WTC11 (cell line): Measurements from ENCODE around the gene MAN1B1. TPM values are rescaled to one million over a fixed set of nuclear protein-coding genes. Genes with fewer than 3 reads are reported as not detected.

Experiments used
- ATAC-seq: fragments of 200-7000 bp; cut with Tn5 transposase; 2 replicates; pipeline ENCODE4 v1.10.0; 2021; ENCODE audit warnings: mild to moderate bottlenecking, moderate library complexity
- CTCF ChIA-PET: fragments of 300-600 bp; sonication (Branson Sonifier 250); formaldehyde crosslinking; loops from one replicate; lab custom pipeline; 2021; ENCODE audit warnings: antibody characterized with exemption; lab: Charles Lee
- POLR2A ChIA-PET: fragments of 350-600 bp; sonication (Branson Sonifier 250); formaldehyde crosslinking; loops from one replicate; lab custom pipeline; 2021; ENCODE audit warnings: antibody characterized with exemption; lab: Charles Lee
- DNase-seq: peaks from one replicate; pipeline ENCODE4 v3.0.0; 2021; ENCODE audit warnings: low spot score
- H3K27ac Mint-ChIP-seq: 2 replicates; pipeline ENCODE4 v1.8.0; 2021; ENCODE audit warnings: mixed read lengths
- H3K27me3 Mint-ChIP-seq: 2 replicates; pipeline ENCODE4 v1.8.0; 2021; ENCODE audit warnings: low read depth, mild to moderate bottlenecking, moderate library complexity, mixed read lengths
- H3K36me3 Mint-ChIP-seq: 2 replicates; pipeline ENCODE4 v1.8.0; 2021; ENCODE audit warnings: mixed read lengths
- H3K4me1 Mint-ChIP-seq: 2 replicates; pipeline ENCODE4 v1.8.0; 2022; ENCODE audit warnings: mixed read lengths
- H3K4me3 Mint-ChIP-seq: 2 replicates; pipeline ENCODE4 v1.8.0; 2021; ENCODE audit warnings: mild to moderate bottlenecking, moderate library complexity, mixed read lengths
- H3K9me3 Mint-ChIP-seq: 2 replicates; pipeline ENCODE4 v1.8.0; 2021; ENCODE audit warnings: mixed read lengths
- ATF6 ChIP-seq: sonication (generic); formaldehyde crosslinking; IDR thresholded peaks from 2 replicates; pipeline ENCODE4 v1.8.1; 2023; ENCODE audit warnings: mild to moderate bottlenecking, missing genetic modification reagents
- E2F4 ChIP-seq: sonication (generic); formaldehyde crosslinking; IDR thresholded peaks from 2 replicates; pipeline ENCODE4 v1.8.1; 2022; ENCODE audit warnings: low read depth, mild to moderate bottlenecking, moderate library complexity, missing genetic modification reagents, borderline replicate concordance
- ELF4 ChIP-seq: sonication (generic); formaldehyde crosslinking; IDR thresholded peaks from 2 replicates; pipeline ENCODE4 v1.8.1; 2022; ENCODE audit warnings: low read depth, mild to moderate bottlenecking, moderate library complexity, missing genetic modification reagents
- FOXP4 ChIP-seq: sonication (generic); formaldehyde crosslinking; IDR thresholded peaks from 2 replicates; pipeline ENCODE4 v1.8.0; 2022; ENCODE audit warnings: mild to moderate bottlenecking, missing genetic modification reagents
- MLX ChIP-seq: sonication (generic); formaldehyde crosslinking; IDR thresholded peaks from 2 replicates; pipeline ENCODE4 v1.8.1; 2023; ENCODE audit warnings: mild to moderate bottlenecking, missing genetic modification reagents, moderate library complexity
- MXD4 ChIP-seq: fragments of 250-450 bp; sonication (Bioruptor Pico); IDR thresholded peaks from 2 replicates; pipeline ENCODE4 v1.8.0; 2021; ENCODE audit warnings: mild to moderate bottlenecking, moderate library complexity, borderline replicate concordance
- NFYB ChIP-seq: sonication (generic); formaldehyde crosslinking; conservative IDR thresholded peaks from 2 replicates; pipeline ENCODE4 v1.8.0; 2022; ENCODE audit warnings: low read depth, missing genetic modification reagents
- PRDM15 ChIP-seq: sonication (generic); formaldehyde crosslinking; IDR thresholded peaks from 2 replicates; pipeline ENCODE4 v1.8.0; 2022; ENCODE audit warnings: missing genetic modification reagents
- SMAD3 ChIP-seq: sonication (generic); formaldehyde crosslinking; IDR thresholded peaks from 2 replicates; pipeline ENCODE4 v1.8.0; 2022; ENCODE audit warnings: missing genetic modification reagents, mild to moderate bottlenecking, borderline replicate concordance
- ZNF121 ChIP-seq: sonication (generic); formaldehyde crosslinking; IDR thresholded peaks from 2 replicates; pipeline ENCODE4 v1.8.0; 2023; ENCODE audit warnings: missing genetic modification reagents
- ZNF416 ChIP-seq: fragments of 250-450 bp; sonication (Bioruptor Pico); IDR thresholded peaks from 2 replicates; pipeline ENCODE4 v1.9.0; 2021; ENCODE audit warnings: mild to moderate bottlenecking, inconsistent platforms
- ZNF423 ChIP-seq: fragments of 250-450 bp; sonication (Bioruptor Pico); IDR thresholded peaks from 2 replicates; pipeline ENCODE4 v2.1.2; 2022; ENCODE audit warnings: mild to moderate bottlenecking, moderate library complexity
- ZNF671 ChIP-seq: fragments of 250-450 bp; sonication (Bioruptor Pico); IDR thresholded peaks from 2 replicates; pipeline ENCODE4 v1.8.0; 2021; ENCODE audit warnings: mild to moderate bottlenecking
- total RNA-seq: library from RNA; stranded (reverse); gene quantifications from 3 replicates; pipeline ENCODE4 v1.2.3, GENCODE V29; 2021

Gene MAN1B1
- total RNA-seq, 1 experiment from 2014 or later, result 57.1 TPM

- TF ChIP-seq ZNF423 (no peak), ELF4 (no peak)
These were observed 35.5 kb upstream of the MAN1B1 start (continued) for GRCh38 chr9:137051145-137051724.

- Mint-ChIP-seq H3K27ac (no peak overlapping the region), H3K36me3 (no peaks in the 10 kb centered on the region), H3K9me3 (no peaks in the 10 kb centered on the region), H3K27me3 (peaks cover 54% of the 10 kb centered on the region), H3K4me1 (peaks cover 6% of the 10 kb centered on the region; the same call in 1 of the 2 replicates), H3K4me3 (no peak overlapping the region)
- ATAC-seq (no peak), DNase-seq (no peak)
- ChIA-PET POLR2A (no interaction called here), CTCF (interaction anchor here (0.7 to 10.4 kb wide), 11 partner anchors 15 to 294 kb away, joined by 3 to 240 read pairs (median 3); partner anchors contain the start of genes LCN8, RNF208 and SAPCD2)
- TF ChIP-seq PRDM15 (CRISPR knock-in tag) (no peak), MLX (CRISPR knock-in tag) (no peak), ATF6 (CRISPR knock-in tag) (no peak), FOXP4 (no peak), MXD4 (CRISPR knock-in tag) (no peak), ZNF671 (CRISPR knock-in tag) (no peak), E2F4 (no peak), ZNF121 (no peak), SMAD3 (CRISPR knock-in tag) (no peak), NFYB (no peak), ZNF416 (CRISPR knock-in tag) (no peak)
These were observed 34.5 kb upstream of the MAN1B1 start for GRCh38 chr9:137052293-137052692.
